Progenitor cell of endocrine pancreas (in vitro differentiated cells): ENCODE measurements around the gene TNFRSF8. TPM values are rescaled to one million over a fixed set of nuclear protein-coding genes. Genes with fewer than 3 reads are reported as not detected.

ENCODE experiments used
- DNase-seq: peaks from one replicate; pipeline ENCODE4 v3.0.0; 2021; ENCODE audit warnings: low spot score; ENCODE audit not compliant: unreplicated experiment
- H3K27ac Mint-ChIP-seq: 2 replicates; pipeline ENCODE4 v1.8.0; 2021; ENCODE audit warnings: mild to moderate bottlenecking, moderate library complexity, mixed read lengths
- H3K27me3 Mint-ChIP-seq: 2 replicates; pipeline ENCODE4 v1.8.0; 2021; ENCODE audit warnings: mixed read lengths
- H3K36me3 Mint-ChIP-seq: 2 replicates; pipeline ENCODE4 v1.8.0; 2022; ENCODE audit warnings: mixed read lengths; ENCODE audit not compliant: insufficient read depth
- H3K4me1 Mint-ChIP-seq: 2 replicates; pipeline ENCODE4 v1.8.0; 2021; ENCODE audit warnings: low read depth, mixed read lengths
- H3K4me3 Mint-ChIP-seq: 2 replicates; pipeline ENCODE4 v1.8.0; 2021; ENCODE audit warnings: low read depth, mild to moderate bottlenecking, moderate library complexity, mixed read lengths
- H3K9me3 Mint-ChIP-seq: 2 replicates; pipeline ENCODE4 v1.8.0; 2021; ENCODE audit warnings: low read depth, mixed read lengths
- CTCF ChIP-seq: fragments of 200-600 bp; sonication (generic); IDR thresholded peaks from one replicate; pipeline ENCODE4 v1.5.0; 2021; ENCODE audit warnings: antibody characterized with exemption, mild to moderate bottlenecking; ENCODE audit not compliant: unreplicated experiment
- total RNA-seq: library from RNA; stranded (reverse); gene quantifications from 2 replicates; pipeline ENCODE4 v1.2.1, GENCODE V29; 2021

Gene TNFRSF8
- total RNA-seq, 1 donor from 2014 or later: not detected

DNA sequence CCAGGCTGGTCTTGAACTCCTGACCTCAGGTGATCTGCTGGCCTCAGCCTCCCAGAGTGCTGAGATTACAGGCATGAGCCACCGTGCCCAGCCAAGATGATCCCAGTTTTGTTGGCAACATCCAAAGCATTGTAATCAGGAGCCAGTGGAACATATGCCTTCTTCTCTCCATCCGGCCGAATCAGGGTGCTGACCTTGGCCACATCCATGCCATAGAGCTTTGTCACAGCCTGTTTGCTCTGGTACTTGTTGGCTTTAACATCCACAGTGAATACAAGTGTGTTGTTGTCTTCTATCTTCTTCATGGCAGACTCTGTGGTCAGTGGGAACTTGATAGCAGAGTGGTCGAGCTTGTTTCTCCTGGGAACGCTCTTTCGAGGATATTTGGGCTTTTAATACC is 17.1 kb downstream of the TNFRSF8 start:
- Mint-ChIP-seq H3K4me3 (no peak overlapping the region), H3K4me1 (no peaks in the 10 kb centered on the region), H3K9me3 (peaks cover 12% of the 10 kb centered on the region), H3K27ac (no peak overlapping the region), H3K36me3 (no peaks in the 10 kb centered on the region), H3K27me3 (peaks cover 26% of the 10 kb centered on the region)
- no peak for DNase-seq
- TF ChIP-seq CTCF: no peak

DNA sequence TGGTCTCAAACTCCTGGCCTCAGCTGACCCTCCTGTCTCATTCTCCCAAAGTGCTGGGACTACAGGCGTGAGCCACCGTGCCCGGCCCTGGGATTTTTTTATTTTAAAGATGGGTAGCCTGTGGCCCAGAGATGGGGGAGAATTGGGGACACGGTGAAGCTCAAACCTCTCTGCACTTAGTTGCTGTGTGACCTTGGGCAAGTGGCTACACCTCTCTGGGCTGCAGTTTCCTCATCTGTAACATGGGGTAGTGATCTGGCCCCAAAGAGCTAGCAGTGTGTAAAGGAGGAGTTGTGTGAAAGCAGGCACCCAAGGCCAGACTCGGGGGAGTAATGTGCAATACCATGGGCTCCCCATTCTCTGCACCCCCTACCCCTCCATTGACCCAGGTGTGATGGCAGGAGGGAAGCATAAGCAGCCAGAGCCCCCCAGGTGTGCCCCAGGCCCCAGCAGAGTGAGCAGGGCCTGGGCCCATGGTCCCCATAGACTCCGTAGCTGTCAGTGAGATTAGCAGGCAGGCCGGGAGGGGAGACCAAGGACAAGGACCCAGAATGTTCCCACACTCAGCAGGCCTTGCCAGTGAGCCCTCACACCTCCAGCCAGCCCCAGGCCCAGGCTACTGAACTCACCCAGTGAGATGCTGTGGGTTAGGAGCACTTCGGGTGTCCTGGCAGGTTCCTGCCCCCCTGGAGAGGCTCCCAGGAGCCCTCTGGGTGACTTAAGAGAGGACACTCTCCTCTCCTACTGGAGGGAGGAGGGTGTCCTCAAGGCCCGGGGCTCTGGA is 17.9 kb downstream of the TNFRSF8 start:
- Mint-ChIP-seq H3K36me3 (no peaks in the 10 kb centered on the region), H3K9me3 (peaks cover 12% of the 10 kb centered on the region), H3K27ac (no peak overlapping the region), H3K4me1 (no peaks in the 10 kb centered on the region), H3K27me3 (peaks cover 19% of the 10 kb centered on the region), H3K4me3 (no peak overlapping the region)
- no peak for TF ChIP-seq CTCF
- no peak for DNase-seq

DNA sequence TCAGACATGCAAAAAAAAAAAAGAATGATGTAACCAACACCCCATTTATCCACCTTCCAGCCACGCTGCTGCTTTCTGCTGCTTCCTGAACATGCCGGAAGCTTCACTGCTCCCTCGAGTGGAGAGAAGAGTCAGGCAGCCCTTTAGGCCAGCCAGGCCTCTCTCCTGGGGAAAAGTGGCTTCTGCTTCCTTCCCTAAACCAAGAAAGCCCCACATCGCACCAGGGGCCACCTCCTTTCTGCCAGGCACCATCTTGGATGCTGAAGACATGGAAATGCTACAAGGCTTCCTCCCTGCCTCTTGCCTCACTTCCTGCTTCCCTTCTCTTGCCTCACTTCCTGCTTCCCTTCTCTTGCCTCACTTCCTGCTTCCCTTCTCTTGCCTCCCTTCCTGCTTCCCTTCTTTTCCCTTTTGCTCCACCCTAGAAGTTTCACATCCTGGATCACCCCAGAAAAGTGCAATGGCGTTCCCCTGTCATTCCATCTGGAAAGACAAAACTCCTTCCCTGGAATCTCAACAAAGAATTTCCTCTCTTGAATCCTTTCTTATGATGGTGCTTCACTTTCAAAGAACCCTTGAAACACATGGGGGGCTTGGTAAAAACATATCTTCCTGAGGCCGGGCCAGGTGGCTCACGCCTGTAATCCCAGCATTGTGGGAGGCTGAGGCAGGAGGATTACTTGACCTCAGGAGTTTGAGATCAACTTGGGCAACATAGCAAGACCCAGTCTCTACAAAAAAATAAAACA is 18.7 kb downstream of the TNFRSF8 start:
- Mint-ChIP-seq H3K4me3 (no peak overlapping the region), H3K4me1 (no peaks in the 10 kb centered on the region), H3K27ac (no peak overlapping the region), H3K27me3 (peaks cover 15% of the 10 kb centered on the region), H3K9me3 (peaks cover 15% of the 10 kb centered on the region), H3K36me3 (no peaks in the 10 kb centered on the region)
- TF ChIP-seq CTCF: no peak
- no peak for DNase-seq

GRCh38 chr1:12082988-12083387 is 19.9 kb downstream of the TNFRSF8 start:
- no peak for TF ChIP-seq CTCF
- H3K27me3 Mint-ChIP-seq: peaks cover 4% of the 10 kb centered on the region
- H3K4me1 Mint-ChIP-seq: no peaks in the 10 kb centered on the region
- no peak overlapping the region for H3K27ac Mint-ChIP-seq
- peaks cover 15% of the 10 kb centered on the region for H3K9me3 Mint-ChIP-seq
- no peak overlapping the region for H3K4me3 Mint-ChIP-seq
- DNase-seq: no peak
- H3K36me3 Mint-ChIP-seq: no peaks in the 10 kb centered on the region

DNA sequence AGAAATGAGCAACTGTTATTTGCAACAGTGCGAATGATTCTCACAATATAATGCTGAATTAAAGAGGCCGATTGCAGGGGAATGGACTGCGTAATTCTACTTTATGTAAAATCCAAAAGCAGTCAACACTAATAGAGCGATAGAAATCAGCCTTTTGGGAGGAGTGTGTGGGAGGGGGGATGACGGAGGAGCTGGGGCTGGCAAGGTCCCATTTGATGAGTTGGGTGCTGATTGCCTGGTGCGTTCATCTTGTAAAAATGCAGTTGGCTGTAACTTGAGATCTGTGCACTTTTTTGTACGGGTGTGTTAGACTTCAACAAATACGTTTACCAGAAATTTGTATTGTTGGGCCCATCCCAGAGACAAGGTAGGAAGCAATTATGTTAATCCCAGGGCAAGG is 20.7 kb downstream of the TNFRSF8 start:
- Mint-ChIP-seq H3K4me3 (no peak overlapping the region), H3K4me1 (no peaks in the 10 kb centered on the region), H3K27me3 (peaks cover 3% of the 10 kb centered on the region), H3K36me3 (no peaks in the 10 kb centered on the region), H3K9me3 (peaks cover 15% of the 10 kb centered on the region), H3K27ac (no peak overlapping the region)
- no peak for TF ChIP-seq CTCF
- DNase-seq: no peak
